HL-60 (cell line): ENCODE data around the gene FZR1.

Source experiments
- DNase-seq, 2 experiments: peaks; one replicate each; pipeline ENCODE4 v3.0.0-alpha.2; 2010 to 2020; ENCODE audit warnings: low read depth in 1 of 2, low spot score in 1 of 2
- H3K27ac ChIP-seq: fragments of 250-450 bp; sonication (Bioruptor Pico); replicated peaks from 2 replicates; pipeline ENCODE4 v1.5.1; 2020; ENCODE audit warnings: mild to moderate bottlenecking, moderate library complexity
- H3K27me3 ChIP-seq: fragments of 250-450 bp; sonication (Bioruptor Pico); 2 replicates; pipeline ENCODE4 v1.5.1; 2021; ENCODE audit warnings: mild to moderate bottlenecking, moderate library complexity; ENCODE audit not compliant: insufficient read depth, poor library complexity, severe bottlenecking
- H3K4me3 ChIP-seq: replicated peaks from 2 replicates; pipeline ENCODE4 v1.5.1; 2011; ENCODE audit warnings: mild to moderate bottlenecking, control low read depth, low read length; ENCODE audit not compliant: insufficient read depth
- GABPA ChIP-seq: IDR thresholded peaks from 2 replicates; pipeline ENCODE4 v1.6.1; 2012; ENCODE audit warnings: low read depth
- POLR2AphosphoS5 ChIP-seq: IDR thresholded peaks from 2 replicates; pipeline ENCODE4 v1.6.1; 2012; ENCODE audit warnings: low read depth
- SPI1 ChIP-seq: IDR thresholded peaks from 2 replicates; pipeline ENCODE4 v1.6.1; 2012; ENCODE audit warnings: low read depth, mild to moderate bottlenecking, borderline replicate concordance
- TF ChIP-seq, protein P1 (sequence below): IDR thresholded peaks from one replicate; pipeline ENCODE4 v1.5.1; 2011; ENCODE audit warnings: low read length, control low read depth, inconsistent platforms; ENCODE audit not compliant: insufficient read depth
- TF ChIP-seq, protein P2 (sequence below): IDR thresholded peaks from 2 replicates; pipeline ENCODE4 v1.6.1; 2012; ENCODE audit warnings: low read depth; ENCODE audit not compliant: insufficient replicate concordance

FZR1 gene

DNA sequence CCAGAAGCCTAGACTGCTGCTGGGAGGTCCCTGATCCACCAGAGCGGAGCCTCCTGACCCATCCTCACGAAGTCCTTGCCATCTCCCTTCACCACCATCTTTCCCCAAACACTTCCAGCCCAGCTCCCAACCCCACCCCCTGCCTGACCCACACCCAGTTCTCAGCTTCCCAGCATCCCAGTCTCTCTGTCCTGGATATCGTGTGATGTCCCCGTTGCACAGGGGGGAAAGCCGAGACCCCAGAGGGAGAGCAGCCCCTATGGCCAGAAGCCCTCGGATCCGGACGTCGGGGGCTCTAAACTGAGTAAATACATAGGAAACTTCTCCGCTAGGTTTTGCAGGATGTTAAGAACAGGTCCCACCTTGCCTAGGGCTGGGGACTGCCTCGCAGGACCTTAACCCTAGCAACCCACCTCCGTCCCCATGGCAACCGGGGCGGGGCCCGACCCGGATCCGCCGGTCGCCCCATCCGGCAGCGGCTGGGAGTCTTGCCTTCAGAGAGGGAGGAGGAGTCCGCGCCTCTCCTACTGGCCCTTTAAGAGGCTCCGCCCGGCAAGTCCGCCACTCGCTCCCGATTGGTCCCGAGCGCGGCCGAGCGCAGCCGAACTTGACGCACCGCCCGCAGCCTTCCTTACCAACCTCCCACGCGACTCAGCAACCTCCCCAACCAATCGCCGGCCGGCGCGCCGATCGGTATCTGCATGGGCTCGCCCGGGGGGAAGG is 66.2 kb downstream of the FZR1 start:
- no peak for TF ChIP-seq GABPA
- TF ChIP-seq, protein P1, sequence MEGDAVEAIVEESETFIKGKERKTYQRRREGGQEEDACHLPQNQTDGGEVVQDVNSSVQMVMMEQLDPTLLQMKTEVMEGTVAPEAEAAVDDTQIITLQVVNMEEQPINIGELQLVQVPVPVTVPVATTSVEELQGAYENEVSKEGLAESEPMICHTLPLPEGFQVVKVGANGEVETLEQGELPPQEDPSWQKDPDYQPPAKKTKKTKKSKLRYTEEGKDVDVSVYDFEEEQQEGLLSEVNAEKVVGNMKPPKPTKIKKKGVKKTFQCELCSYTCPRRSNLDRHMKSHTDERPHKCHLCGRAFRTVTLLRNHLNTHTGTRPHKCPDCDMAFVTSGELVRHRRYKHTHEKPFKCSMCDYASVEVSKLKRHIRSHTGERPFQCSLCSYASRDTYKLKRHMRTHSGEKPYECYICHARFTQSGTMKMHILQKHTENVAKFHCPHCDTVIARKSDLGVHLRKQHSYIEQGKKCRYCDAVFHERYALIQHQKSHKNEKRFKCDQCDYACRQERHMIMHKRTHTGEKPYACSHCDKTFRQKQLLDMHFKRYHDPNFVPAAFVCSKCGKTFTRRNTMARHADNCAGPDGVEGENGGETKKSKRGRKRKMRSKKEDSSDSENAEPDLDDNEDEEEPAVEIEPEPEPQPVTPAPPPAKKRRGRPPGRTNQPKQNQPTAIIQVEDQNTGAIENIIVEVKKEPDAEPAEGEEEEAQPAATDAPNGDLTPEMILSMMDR, result no peak
- TF ChIP-seq SPI1, result no peak
- TF ChIP-seq POLR2AphosphoS5, result no peak
- TF ChIP-seq, protein P2, sequence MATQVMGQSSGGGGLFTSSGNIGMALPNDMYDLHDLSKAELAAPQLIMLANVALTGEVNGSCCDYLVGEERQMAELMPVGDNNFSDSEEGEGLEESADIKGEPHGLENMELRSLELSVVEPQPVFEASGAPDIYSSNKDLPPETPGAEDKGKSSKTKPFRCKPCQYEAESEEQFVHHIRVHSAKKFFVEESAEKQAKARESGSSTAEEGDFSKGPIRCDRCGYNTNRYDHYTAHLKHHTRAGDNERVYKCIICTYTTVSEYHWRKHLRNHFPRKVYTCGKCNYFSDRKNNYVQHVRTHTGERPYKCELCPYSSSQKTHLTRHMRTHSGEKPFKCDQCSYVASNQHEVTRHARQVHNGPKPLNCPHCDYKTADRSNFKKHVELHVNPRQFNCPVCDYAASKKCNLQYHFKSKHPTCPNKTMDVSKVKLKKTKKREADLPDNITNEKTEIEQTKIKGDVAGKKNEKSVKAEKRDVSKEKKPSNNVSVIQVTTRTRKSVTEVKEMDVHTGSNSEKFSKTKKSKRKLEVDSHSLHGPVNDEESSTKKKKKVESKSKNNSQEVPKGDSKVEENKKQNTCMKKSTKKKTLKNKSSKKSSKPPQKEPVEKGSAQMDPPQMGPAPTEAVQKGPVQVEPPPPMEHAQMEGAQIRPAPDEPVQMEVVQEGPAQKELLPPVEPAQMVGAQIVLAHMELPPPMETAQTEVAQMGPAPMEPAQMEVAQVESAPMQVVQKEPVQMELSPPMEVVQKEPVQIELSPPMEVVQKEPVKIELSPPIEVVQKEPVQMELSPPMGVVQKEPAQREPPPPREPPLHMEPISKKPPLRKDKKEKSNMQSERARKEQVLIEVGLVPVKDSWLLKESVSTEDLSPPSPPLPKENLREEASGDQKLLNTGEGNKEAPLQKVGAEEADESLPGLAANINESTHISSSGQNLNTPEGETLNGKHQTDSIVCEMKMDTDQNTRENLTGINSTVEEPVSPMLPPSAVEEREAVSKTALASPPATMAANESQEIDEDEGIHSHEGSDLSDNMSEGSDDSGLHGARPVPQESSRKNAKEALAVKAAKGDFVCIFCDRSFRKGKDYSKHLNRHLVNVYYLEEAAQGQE, result no peak
- H3K4me3 ChIP-seq, result peak overlapping the region; percentile 49
- H3K27ac ChIP-seq, result peak overlapping the region; percentile 50

DNA sequence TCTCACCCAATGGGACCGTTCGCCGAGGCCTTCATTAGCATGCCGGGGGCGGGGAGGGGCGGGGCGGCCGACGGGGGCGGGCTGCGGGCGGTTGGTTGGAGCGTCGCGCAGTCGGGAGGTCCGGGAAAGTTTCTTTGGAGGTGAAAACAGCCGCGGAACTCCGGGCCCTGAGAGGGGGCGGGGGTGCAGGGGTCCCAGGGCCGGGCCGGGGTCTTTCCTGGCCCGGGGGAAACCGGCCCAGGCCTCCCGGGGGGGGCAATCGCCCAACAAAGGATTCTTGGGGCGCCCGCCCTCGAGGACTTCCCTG is 66.7 kb downstream of the FZR1 start, which contains the start of gene HMG20B:
TSS of gene HMG20B (plus strand) at position 90 of the 307 bp plus-strand sequence. CDS start 366 bp downstream, outside the sequence.
- Histone ChIP-seq H3K4me3 (peak within 1 kb of the TSS; percentile 77), H3K27ac (peak within 1 kb of the TSS; percentile 81), H3K27me3 (no peaks in the 10 kb centered on the region)
- DNase-seq, result no peak
- TF ChIP-seq POLR2AphosphoS5 (no peak), SPI1 (no peak)

More for the DNA sequence above, 66.2 kb downstream of the FZR1 start:
- no peaks in the 10 kb centered on the region for H3K27me3 ChIP-seq
- peak; percentile 99 to 100 for DNase-seq

DNA sequence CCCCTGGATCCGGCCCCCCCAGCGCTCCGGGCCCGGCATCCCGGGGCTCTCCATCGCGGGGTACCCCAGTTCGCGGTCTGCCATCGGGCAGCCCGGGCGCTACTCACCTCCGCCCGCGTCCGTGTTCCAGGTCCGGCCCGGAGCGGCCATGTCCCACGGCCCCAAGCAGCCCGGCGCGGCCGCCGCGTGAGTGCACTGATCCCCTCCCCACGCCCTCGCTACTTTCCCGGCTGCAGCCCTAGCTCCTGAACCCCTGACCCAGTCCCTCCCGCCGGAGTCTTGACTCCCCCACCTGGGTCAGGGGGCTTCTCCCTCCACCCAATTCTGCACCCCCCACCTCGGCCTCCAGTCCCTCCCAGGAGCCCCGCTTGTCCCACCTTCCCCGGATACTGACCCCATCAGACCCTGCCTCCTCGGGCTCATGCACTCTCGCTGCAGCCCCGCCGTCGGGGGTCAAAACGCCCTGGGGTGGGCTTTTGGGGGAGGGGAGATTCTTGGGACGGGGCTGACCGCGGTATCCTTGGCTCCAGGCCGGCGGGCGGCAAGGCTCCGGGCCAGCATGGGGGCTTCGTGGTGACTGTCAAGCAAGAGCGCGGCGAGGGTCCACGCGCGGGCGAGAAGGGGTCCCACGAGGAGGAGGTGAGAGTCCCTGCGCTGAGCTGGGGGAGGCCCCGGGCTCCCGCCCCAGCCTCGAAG is 67.2 kb downstream of the FZR1 start:
- H3K27me3 ChIP-seq, result no peaks in the 10 kb centered on the region
- peak overlapping the region; percentile 81 for H3K27ac ChIP-seq
- TF ChIP-seq, protein P1, result no peak
- no peak for TF ChIP-seq POLR2AphosphoS5
- no peak for TF ChIP-seq SPI1
- TF ChIP-seq, protein P2, result no peak
- TF ChIP-seq GABPA, result no peak
- peak in 1 of 2 experiments; percentile 9 for DNase-seq
- H3K4me3 ChIP-seq, result peak overlapping the region; percentile 77

DNA sequence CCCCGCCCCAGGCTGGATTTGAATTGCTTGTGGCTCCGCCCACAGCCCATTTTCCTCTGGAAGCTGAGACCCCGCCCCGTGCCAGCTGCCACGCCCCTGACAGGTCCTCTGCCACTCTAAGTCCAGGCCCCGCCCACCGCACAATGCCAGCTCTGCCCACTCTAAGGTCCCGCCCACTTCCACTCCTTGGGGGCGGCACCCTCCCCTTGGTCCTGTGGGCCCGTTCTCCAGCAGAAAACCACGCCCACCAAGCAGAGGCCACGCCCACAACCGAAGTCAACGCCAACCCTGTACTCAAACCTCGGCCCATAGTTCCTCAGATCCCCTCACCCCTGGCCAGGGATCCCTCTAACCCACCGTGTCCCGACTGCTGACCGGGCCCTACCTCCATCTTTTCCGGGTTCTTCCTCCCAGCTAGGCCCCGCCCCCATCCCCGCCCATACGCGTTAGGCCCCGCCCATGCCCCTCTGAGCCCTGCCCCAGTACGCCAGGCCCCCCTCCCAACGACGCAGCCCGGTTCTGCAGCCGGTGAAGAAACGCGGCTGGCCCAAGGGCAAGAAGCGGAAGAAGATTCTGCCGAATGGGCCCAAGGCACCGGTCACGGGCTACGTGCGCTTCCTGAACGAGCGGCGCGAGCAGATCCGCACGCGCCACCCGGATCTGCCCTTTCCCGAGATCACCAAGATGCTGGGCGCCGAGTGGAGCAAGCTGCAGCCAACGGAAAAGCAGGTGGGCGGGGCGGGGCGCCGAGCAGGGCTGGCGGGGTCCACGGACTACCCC is 67.9 kb downstream of the FZR1 start:
- H3K27me3 ChIP-seq, result no peaks in the 10 kb centered on the region
- TF ChIP-seq GABPA, result no peak
- TF ChIP-seq, protein P2, result no peak
- TF ChIP-seq POLR2AphosphoS5, result 0 out of 2 replicates have a peak, but pooled peaks have one; percentile 44
- H3K27ac ChIP-seq, result peak overlapping the region; percentile 81
- H3K4me3 ChIP-seq, result peak overlapping the region; percentile 77
- peak; percentile 93 to 97 for DNase-seq
